Heart right ventricle (tissue), 16 donors: Measurements from ENCODE around the gene U2AF2. TPM values are rescaled to one million over a fixed set of nuclear protein-coding genes. Genes with fewer than 3 reads are reported as not detected.

Experiments used
- ATAC-seq, 8 donors: fragments of 200-7000 bp; cut with Tn5 transposase; one replicate each; pipeline ENCODE4 v1.9.1; 2020; ENCODE audit warnings: mild to moderate bottlenecking in 8 of 8, moderate library complexity in 8 of 8, moderate number of reproducible peaks in 1 of 8
- DNase-seq, 2 donors: peaks; one replicate each; pipeline ENCODE4 v3.0.0-alpha.2; 2020
- H3K27ac ChIP-seq, 10 donors: fragments of 200-600 bp; sonication (generic) in 2 of 10; one replicate each; pipeline versions ENCODE4 v1.5.0 to v1.8.0; 2020 to 2022; ENCODE audit warnings: mild to moderate bottlenecking in 3 of 10
- H3K27me3 ChIP-seq, 7 donors: fragments of 200-600 bp; one replicate each; pipeline ENCODE4 v1.8.0; 2021 to 2022; ENCODE audit warnings: mild to moderate bottlenecking in 2 of 7
- H3K36me3 ChIP-seq, 9 donors: fragments of 200-600 bp; sonication (generic) in 1 of 9; one replicate each; pipeline versions ENCODE4 v1.5.0 to v1.8.0; 2020 to 2022; ENCODE audit warnings: mild to moderate bottlenecking in 2 of 9
- H3K4me1 ChIP-seq, 9 donors: fragments of 200-600 bp; sonication (generic) in 1 of 9; one replicate each; pipeline versions ENCODE4 v1.5.0 to v1.8.0; 2020 to 2022; ENCODE audit warnings: mild to moderate bottlenecking in 4 of 9
- H3K4me3 ChIP-seq, 10 donors: fragments of 200-600 bp; sonication (generic) in 2 of 10; one replicate each; pipeline versions ENCODE4 v1.5.0 to v1.8.0; 2020 to 2022; ENCODE audit warnings: mild to moderate bottlenecking in 7 of 10, moderate library complexity in 2 of 10
- H3K9me3 ChIP-seq, 11 donors: fragments of 200-600 bp in 10 of 11; sonication (generic) in 2 of 11; one replicate each; pipeline versions ENCODE4 v1.5.0 to v1.8.0; 2013 to 2022; ENCODE audit warnings: mild to moderate bottlenecking in 2 of 11, control low read depth in 1 of 11, moderate library complexity in 1 of 11
- CTCF ChIP-seq, 9 donors: fragments of 200-600 bp; sonication (generic) in 2 of 9; IDR thresholded peaks; one replicate each; pipeline versions ENCODE4 v1.5.0 to v1.8.0; 2021 to 2022; ENCODE audit warnings: antibody characterized with exemption in 9 of 9, mild to moderate bottlenecking in 5 of 9, moderate library complexity in 1 of 9
- WGBS, 2 donors: extraction: QIAGEN DNeasy Blood & Tissue Kit; methylation state at CpG; one replicate each; pipeline ENCODE4 v1.1.7; 2013; ENCODE audit warnings: inconsistent platforms in 1 of 2; 5-methylcytosine and 5-hydroxymethylcytosine counted together
- intact Hi-C, 10 donors: fragments of 100-400 bp; cut with DNase I; formaldehyde crosslinking; loops; one replicate each; pipeline versions ENCODE4 v1.11.1 to v1.14.2; 2022
- polyA plus RNA-seq, 2 donors: library from polyadenylated mRNA; stranded (reverse); fragments of 200-250 nt; gene quantifications; one replicate each; pipeline ENCODE4 v1.2.3, GENCODE V29; 2013
- total RNA-seq, 10 donors: library from RNA; stranded (reverse); fragmentation: NEBNext Ultra II Directional in 3 of 10; extraction: Animal tissue kit (Norgen Biotek cat#: 25700) in 3 of 10; gene quantifications; one replicate each; pipeline versions ENCODE4 v1.2.1 to v1.2.4, GENCODE V29; 2021 to 2023
- donor health status: Arrhythmogenic right ventricular cardiomyopathy.
- donor health status: ischemic (EF 13 %, LVEDD 7.1; RV severe dilation, severe dysfunction).
- donor health status: healthy with polysubstance abuse.
- donor health status: DM: no; HTN: yes; CAD: no.
- donor health status: DM: no; HTN: no; CAD: no.
- donor health status: ischemic (EF 25% LVEDD 6.9; RV normal size, moderate dysfunction).
- donor health status: ischemic (EF 25% LVEDD 5.7; RV mildly dilated, moderate dysfunction).
- donor health status: healthy.
- donor health status: DM: yes; HTN: yes; CAD: no.
- donor health status: Ischemic cardiomyopathy.
- donor health status: ischemic (EF 35%, LVEDD 5.7; RV mildly dilated, moderate dysfunction).
- donor health status: nonischemic (EF 11% LVEDD 7.7; RV severe dilation, severe dysfunction).
- donor health status: DM: yes; HTN: yes; CAD: no.
- donor health status: PGD.
- donor health status: ischemic (EF 29% LVEDD 5.4; RV normal size, mild dysfunction).
- donor health status: nonischemic (EF 23%, LVEDD 6.1; RV moderate dilation, normal function).

U2AF2 gene
- total and polyA plus RNA-seq, 12 donors, result 64.1 to 100 (median 74.4) TPM

DNA sequence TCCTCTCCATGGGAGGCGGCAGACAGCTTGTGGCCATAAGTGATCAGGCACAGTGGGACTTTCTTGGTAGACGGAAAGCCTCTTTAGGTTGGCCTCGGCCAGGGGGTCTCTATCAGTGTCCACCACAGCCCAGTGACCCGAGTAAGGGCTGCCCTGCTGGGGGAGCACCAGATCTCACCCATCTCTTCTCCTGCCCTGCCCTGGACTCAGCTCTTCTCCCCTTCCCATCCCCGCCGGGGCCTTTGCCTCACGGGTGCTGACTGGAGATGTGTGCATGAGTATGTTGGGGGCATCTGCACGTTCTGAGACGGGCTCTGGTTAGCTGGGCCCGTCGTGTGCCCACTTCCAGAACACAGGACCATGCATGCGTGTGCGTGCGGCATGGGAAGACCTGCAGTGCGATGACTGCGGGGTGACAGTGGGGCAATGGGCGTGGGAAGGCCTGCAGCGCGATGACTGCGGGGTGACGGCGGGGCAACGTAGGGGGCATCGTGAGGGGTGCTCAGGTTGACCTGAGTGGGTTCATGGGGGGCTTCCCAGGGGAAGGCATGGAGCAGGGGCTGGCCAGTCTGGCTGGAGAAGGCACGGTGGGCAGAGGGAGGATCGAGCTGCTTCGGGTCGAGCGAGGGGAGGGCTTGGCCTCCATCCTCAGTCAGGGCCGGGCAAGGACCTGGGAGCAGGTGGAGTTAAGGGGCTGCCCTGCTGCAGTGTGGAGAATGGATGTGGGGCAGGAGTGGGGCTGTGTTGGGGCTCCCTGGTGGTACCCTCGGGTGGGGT is 36.1 kb downstream of the U2AF2 start:
- no peak for DNase-seq
- no peak for TF ChIP-seq CTCF (IDR thresholded peaks at IDR 0.05)
- ATAC-seq, result no peak
- Histone ChIP-seq H3K4me3 (no peak overlapping the region), H3K4me1 (peaks cover 0 to 15% (median 0%) of the 10 kb centered on the region in 9 donors), H3K27ac (no peak overlapping the region), H3K36me3 (peaks cover 0 to 99% (median 65%) of the 10 kb centered on the region in 9 donors), H3K27me3 (no peaks in the 10 kb centered on the region), H3K9me3 (no peaks in the 10 kb centered on the region)
- intact Hi-C loops, result no loop called here
- 92 to 93% methylated on average over 31 of the region's 31 CpGs for WGBS, 2 donors

DNA sequence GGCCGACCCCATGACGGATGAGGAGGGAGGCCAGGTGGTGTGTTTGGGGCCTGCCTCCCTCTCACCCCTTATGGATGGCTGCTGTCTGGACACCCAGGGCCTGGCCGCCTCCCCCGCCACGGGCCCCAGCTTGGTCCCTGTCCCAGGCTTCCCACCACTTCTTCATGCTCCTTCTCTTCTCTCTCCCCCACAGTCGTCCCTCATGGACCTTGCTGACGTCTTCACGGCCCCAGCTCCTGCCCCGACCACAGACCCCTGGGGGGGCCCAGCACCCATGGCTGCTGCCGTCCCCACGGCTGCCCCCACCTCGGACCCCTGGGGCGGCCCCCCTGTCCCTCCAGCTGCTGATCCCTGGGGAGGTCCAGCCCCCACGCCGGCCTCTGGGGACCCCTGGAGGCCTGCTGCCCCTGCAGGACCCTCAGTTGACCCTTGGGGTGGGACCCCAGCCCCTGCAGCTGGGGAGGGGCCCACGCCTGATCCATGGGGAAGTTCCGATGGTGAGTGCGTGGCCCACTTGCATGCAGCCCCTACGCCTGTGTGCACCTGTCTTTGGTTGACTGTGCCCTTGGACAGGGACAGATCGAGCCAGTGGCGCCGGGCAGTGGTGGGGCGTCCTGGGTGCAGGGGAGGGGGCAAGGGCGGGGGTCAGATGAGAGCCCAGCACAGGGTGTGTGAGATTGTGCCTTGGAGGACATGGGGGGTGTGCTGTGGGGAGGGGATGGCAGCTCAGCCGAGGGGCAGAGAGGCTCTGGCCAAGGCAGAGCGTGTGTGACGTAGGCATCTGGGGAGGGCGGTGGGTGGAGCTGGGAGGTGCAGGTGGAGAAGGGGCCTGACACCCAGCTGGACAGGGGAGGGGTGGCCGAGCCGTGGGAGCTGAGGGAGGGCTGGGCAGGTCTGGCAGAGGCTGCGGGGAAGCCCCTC is 37.0 kb downstream of the U2AF2 start:
- Histone ChIP-seq H3K4me1 (peaks cover 0 to 9% (median 0%) of the 10 kb centered on the region in 9 donors), H3K36me3 (peaks cover 0 to 100% (median 70%) of the 10 kb centered on the region in 9 donors), H3K27ac (no peak overlapping the region), H3K4me3 (no peak overlapping the region), H3K9me3 (no peaks in the 10 kb centered on the region), H3K27me3 (no peaks in the 10 kb centered on the region)
- intact Hi-C loops, result no loop called here
- ATAC-seq (no peak), DNase-seq (no peak)
- WGBS, 2 donors, result 95% methylated on average over 31 of the region's 31 CpGs
- no peak for TF ChIP-seq CTCF (IDR thresholded peaks at IDR 0.05)

DNA sequence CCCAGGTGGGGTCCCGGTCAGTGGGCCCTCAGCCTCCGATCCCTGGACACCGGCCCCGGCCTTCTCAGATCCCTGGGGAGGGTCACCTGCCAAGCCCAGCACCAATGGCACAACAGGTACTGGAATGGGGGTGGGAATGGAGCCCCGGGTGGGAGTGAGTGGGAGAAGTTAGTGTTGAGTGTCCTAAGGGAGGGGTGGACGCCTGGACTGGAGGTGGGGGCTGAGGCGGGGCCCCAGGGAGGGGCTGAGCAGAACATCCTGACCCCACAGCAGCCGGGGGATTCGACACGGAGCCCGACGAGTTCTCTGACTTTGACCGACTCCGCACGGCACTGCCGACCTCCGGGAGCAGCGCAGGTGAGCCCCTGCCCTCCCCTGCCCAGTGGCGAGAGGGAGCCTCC is 37.8 kb downstream of the U2AF2 start:
- H3K27me3 ChIP-seq, result no peaks in the 10 kb centered on the region
- H3K9me3 ChIP-seq, result no peaks in the 10 kb centered on the region
- H3K4me3 ChIP-seq, result no peak overlapping the region
- intact Hi-C loops, result no loop called here
- ATAC-seq (no peak), DNase-seq (no peak)
- 91 to 93% methylated on average over 19 of the region's 19 CpGs for WGBS, 2 donors
- H3K27ac ChIP-seq, result no peak overlapping the region
- peaks cover 0 to under 1% (median 0%) of the 10 kb centered on the region in 9 donors for H3K4me1 ChIP-seq
- no peak for TF ChIP-seq CTCF (IDR thresholded peaks at IDR 0.05)
- H3K36me3 ChIP-seq, result peaks cover 0 to 100% (median 74%) of the 10 kb centered on the region in 9 donors

- ATAC-seq (no peak), DNase-seq (no peak)
- TF ChIP-seq CTCF (IDR thresholded peaks at IDR 0.05), result no peak
- Histone ChIP-seq H3K36me3 (peaks cover 0 to 100% (median 74%) of the 10 kb centered on the region in 9 donors), H3K4me1 (no peaks in the 10 kb centered on the region), H3K27me3 (no peaks in the 10 kb centered on the region), H3K9me3 (no peaks in the 10 kb centered on the region), H3K4me3 (no peak overlapping the region), H3K27ac (no peak overlapping the region)
- intact Hi-C loops, result no loop called here
- WGBS, 2 donors, result 95 to 96% methylated on average over 20 of the region's 20 CpGs
These were observed 38.6 kb downstream of the U2AF2 start for GRCh38 chr19:55693336-55693974.
